HEK293 (cell line): ENCODE results near the gene MBP.

Experiments
- CTCF ChIA-PET: fragments of 350-600 bp; formaldehyde crosslinking; extraction: SDS; loops from one replicate; lab custom pipeline; 2021; ENCODE audit warnings: antibody characterized with exemption; lab: Yijun Ruan, JAX
- POLR2A ChIA-PET: fragments of 300-600 bp; formaldehyde crosslinking; extraction: SDS; loops from one replicate; lab custom pipeline; 2020; ENCODE audit warnings: antibody characterized with exemption, inconsistent platforms; lab: Yijun Ruan, JAX
- H3K27ac ChIP-seq: fragments of 200-500 bp; sonication (Bioruptor generic); 2 replicates; pipeline ENCODE4 v1.5.1; 2014; ENCODE audit warnings: low read depth, low read length, control low read depth, inconsistent platforms; ENCODE audit errors: extremely low read depth
- H3K36me3 ChIP-seq, 2 experiments: fragments of 200-500 bp in 1 of 2; sonication (Bioruptor generic) in 1 of 2; 1 replicate in 1 of 2; 2 replicates in 1 of 2; pipeline ENCODE4 v1.5.1; 2014 to 2017; ENCODE audit warnings: inconsistent platforms in 2 of 2, low read length in 2 of 2; ENCODE audit not compliant: control insufficient read depth in 2 of 2, insufficient read depth in 1 of 2
- H3K4me1 ChIP-seq: fragments of 200-500 bp; sonication (Bioruptor generic); 2 replicates; pipeline ENCODE4 v1.5.1; 2014; ENCODE audit warnings: mild to moderate bottlenecking, low read length, inconsistent platforms; ENCODE audit not compliant: control insufficient read depth, insufficient read depth
- H3K4me3 ChIP-seq: 2 replicates; pipeline ENCODE4 v1.5.1; 2011; ENCODE audit warnings: low read depth, mild to moderate bottlenecking, control low read depth, low read length, moderate library complexity
- H3K9me3 ChIP-seq: fragments of 200-500 bp; sonication (Bioruptor generic); 2 replicates; pipeline ENCODE4 v1.5.1; 2014; ENCODE audit warnings: low read depth, low read length, inconsistent platforms; ENCODE audit not compliant: control insufficient read depth, insufficient read depth
- EGR2 ChIP-seq: fragments of 450-650 bp; formaldehyde crosslinking; IDR thresholded peaks from 2 replicates; pipeline ENCODE4 v1.5.1; 2016; ENCODE audit warnings: low read depth, missing biosample characterization, missing genetic modification characterization
- GLI4 ChIP-seq: fragments of 450-650 bp; formaldehyde crosslinking; IDR thresholded peaks from 2 replicates; pipeline ENCODE4 v1.5.1; 2016; ENCODE audit warnings: missing biosample characterization, missing genetic modification characterization
- KLF9 ChIP-seq: fragments of 450-650 bp; formaldehyde crosslinking; IDR thresholded peaks from 2 replicates; pipeline ENCODE4 v1.5.1; 2016; ENCODE audit warnings: missing biosample characterization, missing genetic modification characterization, low read depth
- MYNN ChIP-seq: fragments of 450-650 bp; formaldehyde crosslinking; IDR thresholded peaks from 2 replicates; pipeline ENCODE4 v1.5.1; 2016; ENCODE audit warnings: missing biosample characterization, missing genetic modification characterization, borderline replicate concordance
- YY1 ChIP-seq: fragments of 450-650 bp; formaldehyde crosslinking; IDR thresholded peaks from 2 replicates; pipeline ENCODE4 v1.5.1; 2018; ENCODE audit warnings: missing biosample characterization, missing genetic modification characterization
- ZFP41 ChIP-seq: fragments of 450-650 bp; formaldehyde crosslinking; IDR thresholded peaks from 2 replicates; pipeline ENCODE4 v1.5.1; 2016; ENCODE audit warnings: missing biosample characterization, missing genetic modification characterization, borderline replicate concordance
- ZNF132 ChIP-seq: fragments of 450-650 bp; formaldehyde crosslinking; IDR thresholded peaks from 2 replicates; pipeline ENCODE4 v1.5.1; 2017; ENCODE audit warnings: missing biosample characterization, missing genetic modification characterization, borderline replicate concordance
- ZNF133 ChIP-seq: fragments of 450-650 bp; formaldehyde crosslinking; IDR thresholded peaks from 2 replicates; pipeline ENCODE4 v1.5.1; 2016; ENCODE audit warnings: missing biosample characterization, missing genetic modification characterization
- ZNF138 ChIP-seq: fragments of 450-650 bp; formaldehyde crosslinking; IDR thresholded peaks from 2 replicates; pipeline ENCODE4 v1.5.1; 2016; ENCODE audit warnings: missing biosample characterization, missing genetic modification characterization, borderline replicate concordance
- ZNF155 ChIP-seq: fragments of 450-650 bp; formaldehyde crosslinking; IDR thresholded peaks from 2 replicates; pipeline ENCODE4 v1.5.1; 2016; ENCODE audit warnings: missing biosample characterization, missing genetic modification characterization
- ZNF223 ChIP-seq: fragments of 450-650 bp; formaldehyde crosslinking; IDR thresholded peaks from 2 replicates; pipeline ENCODE4 v1.5.1; 2016; ENCODE audit warnings: missing biosample characterization, missing genetic modification characterization
- ZNF266 ChIP-seq: fragments of 450-650 bp; formaldehyde crosslinking; IDR thresholded peaks from 2 replicates; pipeline ENCODE4 v1.5.1; 2016; ENCODE audit warnings: missing biosample characterization, missing genetic modification characterization, low read depth
- ZNF37A ChIP-seq: fragments of 450-650 bp; IDR thresholded peaks from 2 replicates; pipeline ENCODE4 v1.5.1; 2018; ENCODE audit warnings: missing biosample characterization, missing genetic modification characterization
- ZNF473 ChIP-seq: fragments of 450-650 bp; formaldehyde crosslinking; IDR thresholded peaks from 2 replicates; pipeline ENCODE4 v1.5.1; 2017; ENCODE audit warnings: missing biosample characterization, missing genetic modification characterization
- ZNF530 ChIP-seq: fragments of 450-650 bp; formaldehyde crosslinking; IDR thresholded peaks from 2 replicates; pipeline ENCODE4 v1.5.1; 2016; ENCODE audit warnings: low read depth, missing biosample characterization, missing genetic modification characterization
- ZNF664 ChIP-seq: fragments of 450-650 bp; formaldehyde crosslinking; IDR thresholded peaks from 2 replicates; pipeline ENCODE4 v1.5.1; 2016; ENCODE audit warnings: missing biosample characterization, missing genetic modification characterization
- ZNF670 ChIP-seq: fragments of 450-650 bp; formaldehyde crosslinking; IDR thresholded peaks from 2 replicates; pipeline ENCODE4 v1.5.1; 2016; ENCODE audit warnings: missing biosample characterization, missing genetic modification characterization, low read depth
- ZNF76 ChIP-seq: fragments of 450-650 bp; formaldehyde crosslinking; IDR thresholded peaks from 2 replicates; pipeline ENCODE4; 2016; ENCODE audit warnings: low read depth, missing biosample characterization, missing genetic modification characterization, borderline replicate concordance
- ZNF843 ChIP-seq: fragments of 450-650 bp; formaldehyde crosslinking; IDR thresholded peaks from 2 replicates; pipeline ENCODE4 v1.5.1; 2016; ENCODE audit warnings: missing biosample characterization, missing genetic modification characterization
- TF ChIP-seq, protein P1 (sequence below): sonication (generic); formaldehyde crosslinking; IDR thresholded peaks from 2 replicates; pipeline ENCODE4 v1.8.1; 2022; ENCODE audit warnings: mild to moderate bottlenecking, moderate library complexity, missing genetic modification reagents
- TF ChIP-seq, protein P2 (sequence below): fragments of 450-650 bp; formaldehyde crosslinking; IDR thresholded peaks from 2 replicates; pipeline ENCODE4 v1.5.1; 2016; ENCODE audit warnings: missing biosample characterization, missing genetic modification characterization
- TF ChIP-seq, protein P3 (sequence below): fragments of 450-650 bp; formaldehyde crosslinking; IDR thresholded peaks from 2 replicates; pipeline ENCODE4 v1.5.1; 2016; ENCODE audit warnings: missing biosample characterization, missing genetic modification characterization

The MBP gene

DNA sequence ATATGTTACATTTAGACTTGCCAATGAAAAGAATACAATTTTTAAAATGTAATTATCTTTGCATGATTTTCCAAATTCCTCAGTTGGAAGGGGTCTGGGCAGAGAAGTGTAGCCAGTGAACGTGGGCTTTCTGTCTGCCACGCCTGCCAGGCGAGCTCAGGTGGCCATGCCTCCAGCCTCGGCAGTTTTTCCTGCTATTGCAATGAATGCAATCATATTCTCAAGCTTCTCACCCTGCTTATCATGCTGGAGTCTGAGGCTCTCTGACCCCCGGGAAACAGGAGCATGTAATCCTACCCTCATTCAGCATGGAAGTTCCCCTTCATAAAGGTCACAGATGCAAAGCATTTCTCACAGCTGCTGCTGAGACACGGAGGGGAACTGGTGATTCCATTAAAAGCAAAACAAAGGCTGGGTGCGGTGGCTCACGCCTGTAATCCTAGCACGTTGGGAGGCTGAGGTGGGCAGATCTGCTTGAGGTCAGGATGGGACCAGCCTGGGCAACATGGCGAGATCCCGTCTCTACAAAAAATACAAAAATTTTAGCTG lies 154.8 kb downstream of the MBP start (continued):
- TF ChIP-seq ZFP41 (no peak), ZNF37A (tag by site-specific recombination) (no peak), ZNF132 (tag by site-specific recombination) (no peak), ZNF473 (no peak), ZNF530 (tag by site-specific recombination) (no peak), ZNF223 (no peak), ZNF670 (tag by site-specific recombination) (no peak), GLI4 (tag by site-specific recombination) (no peak)

DNA sequence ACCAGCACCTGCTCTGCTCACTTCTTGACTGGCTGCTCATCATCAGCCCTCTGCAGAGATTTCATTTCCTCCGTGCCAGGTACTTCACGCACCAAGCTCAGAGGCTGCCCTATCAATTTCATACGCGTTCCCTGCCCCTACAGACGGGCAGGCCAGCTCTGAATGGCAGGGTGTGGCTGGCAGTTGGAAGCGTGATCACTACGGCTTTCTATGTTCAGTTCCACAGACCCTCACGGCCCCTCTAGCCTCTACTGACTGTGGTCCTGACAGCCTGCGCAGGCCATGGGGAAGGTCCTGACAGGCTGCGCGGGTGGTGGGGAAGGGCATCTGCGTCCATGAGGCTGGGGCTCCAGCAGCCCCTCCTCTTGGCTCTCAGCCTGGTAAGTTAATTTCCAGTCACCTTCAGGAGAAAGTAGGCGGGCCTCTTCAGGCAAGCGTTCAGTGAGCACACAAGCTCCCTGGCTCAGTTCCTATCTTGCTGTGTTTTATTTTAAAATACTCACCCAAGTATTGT lies 155.4 kb downstream of the MBP start:
- TF ChIP-seq, protein P1, sequence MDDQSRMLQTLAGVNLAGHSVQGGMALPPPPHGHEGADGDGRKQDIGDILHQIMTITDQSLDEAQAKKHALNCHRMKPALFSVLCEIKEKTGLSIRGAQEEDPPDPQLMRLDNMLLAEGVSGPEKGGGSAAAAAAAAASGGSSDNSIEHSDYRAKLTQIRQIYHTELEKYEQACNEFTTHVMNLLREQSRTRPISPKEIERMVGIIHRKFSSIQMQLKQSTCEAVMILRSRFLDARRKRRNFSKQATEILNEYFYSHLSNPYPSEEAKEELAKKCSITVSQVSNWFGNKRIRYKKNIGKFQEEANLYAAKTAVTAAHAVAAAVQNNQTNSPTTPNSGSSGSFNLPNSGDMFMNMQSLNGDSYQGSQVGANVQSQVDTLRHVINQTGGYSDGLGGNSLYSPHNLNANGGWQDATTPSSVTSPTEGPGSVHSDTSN: no peak
- TF ChIP-seq ZNF138 (tag by site-specific recombination) (no peak), YY1 (tag by site-specific recombination) (no peak), ZNF266 (tag by site-specific recombination) (no peak), ZNF843 (tag by site-specific recombination) (no peak), ZNF155 (no peak), MYNN (tag by site-specific recombination) (no peak), ZNF664 (tag by site-specific recombination) (no peak), ZNF76 (no peak), KLF9 (tag by site-specific recombination) (no peak), ZNF133 (tag by site-specific recombination) (no peak), EGR2 (tag by site-specific recombination) (no peak)
- TF ChIP-seq, protein P2, sequence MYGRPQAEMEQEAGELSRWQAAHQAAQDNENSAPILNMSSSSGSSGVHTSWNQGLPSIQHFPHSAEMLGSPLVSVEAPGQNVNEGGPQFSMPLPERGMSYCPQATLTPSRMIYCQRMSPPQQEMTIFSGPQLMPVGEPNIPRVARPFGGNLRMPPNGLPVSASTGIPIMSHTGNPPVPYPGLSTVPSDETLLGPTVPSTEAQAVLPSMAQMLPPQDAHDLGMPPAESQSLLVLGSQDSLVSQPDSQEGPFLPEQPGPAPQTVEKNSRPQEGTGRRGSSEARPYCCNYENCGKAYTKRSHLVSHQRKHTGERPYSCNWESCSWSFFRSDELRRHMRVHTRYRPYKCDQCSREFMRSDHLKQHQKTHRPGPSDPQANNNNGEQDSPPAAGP (tag by site-specific recombination): no peak
- TF ChIP-seq, protein P3, sequence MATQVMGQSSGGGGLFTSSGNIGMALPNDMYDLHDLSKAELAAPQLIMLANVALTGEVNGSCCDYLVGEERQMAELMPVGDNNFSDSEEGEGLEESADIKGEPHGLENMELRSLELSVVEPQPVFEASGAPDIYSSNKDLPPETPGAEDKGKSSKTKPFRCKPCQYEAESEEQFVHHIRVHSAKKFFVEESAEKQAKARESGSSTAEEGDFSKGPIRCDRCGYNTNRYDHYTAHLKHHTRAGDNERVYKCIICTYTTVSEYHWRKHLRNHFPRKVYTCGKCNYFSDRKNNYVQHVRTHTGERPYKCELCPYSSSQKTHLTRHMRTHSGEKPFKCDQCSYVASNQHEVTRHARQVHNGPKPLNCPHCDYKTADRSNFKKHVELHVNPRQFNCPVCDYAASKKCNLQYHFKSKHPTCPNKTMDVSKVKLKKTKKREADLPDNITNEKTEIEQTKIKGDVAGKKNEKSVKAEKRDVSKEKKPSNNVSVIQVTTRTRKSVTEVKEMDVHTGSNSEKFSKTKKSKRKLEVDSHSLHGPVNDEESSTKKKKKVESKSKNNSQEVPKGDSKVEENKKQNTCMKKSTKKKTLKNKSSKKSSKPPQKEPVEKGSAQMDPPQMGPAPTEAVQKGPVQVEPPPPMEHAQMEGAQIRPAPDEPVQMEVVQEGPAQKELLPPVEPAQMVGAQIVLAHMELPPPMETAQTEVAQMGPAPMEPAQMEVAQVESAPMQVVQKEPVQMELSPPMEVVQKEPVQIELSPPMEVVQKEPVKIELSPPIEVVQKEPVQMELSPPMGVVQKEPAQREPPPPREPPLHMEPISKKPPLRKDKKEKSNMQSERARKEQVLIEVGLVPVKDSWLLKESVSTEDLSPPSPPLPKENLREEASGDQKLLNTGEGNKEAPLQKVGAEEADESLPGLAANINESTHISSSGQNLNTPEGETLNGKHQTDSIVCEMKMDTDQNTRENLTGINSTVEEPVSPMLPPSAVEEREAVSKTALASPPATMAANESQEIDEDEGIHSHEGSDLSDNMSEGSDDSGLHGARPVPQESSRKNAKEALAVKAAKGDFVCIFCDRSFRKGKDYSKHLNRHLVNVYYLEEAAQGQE (tag by site-specific recombination): no peak
- Histone ChIP-seq H3K36me3 (peaks cover 0 to 7% of the 10 kb centered on the region in 2 experiments; a peak in 1 of 3 replicates), H3K4me1 (no peaks in the 10 kb centered on the region), H3K4me3 (no peak overlapping the region), H3K9me3 (no peaks in the 10 kb centered on the region), H3K27ac (no peak overlapping the region)
- CTCF ChIA-PET: interaction anchor here (0.5 to 1.1 kb wide), 3 partner anchors 9 to 173 kb away, joined by 3 read pairs; no protein-coding TSS in a partner anchor
- POLR2A ChIA-PET: no interaction called here
